ENCODE results near the gene AGPS.

Gene AGPS

DNA sequence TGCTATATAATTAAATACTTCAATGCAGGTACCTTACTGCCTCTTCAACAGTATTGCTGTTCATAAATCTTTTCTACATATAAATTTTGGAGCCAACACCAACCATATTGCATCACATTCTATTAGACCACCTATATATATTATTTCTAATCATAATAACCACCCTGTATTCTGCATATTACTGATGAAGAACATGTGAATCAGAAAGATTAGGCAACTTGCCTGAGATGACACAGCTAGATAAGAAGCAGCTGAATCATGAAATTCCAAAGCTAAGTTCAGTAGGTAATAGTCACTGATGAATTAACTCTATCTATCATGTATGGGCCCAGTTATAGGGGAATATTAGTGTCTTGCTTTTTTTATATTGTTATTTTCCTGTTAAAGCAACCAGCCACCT, 161.8 kb downstream of the AGPS start:
- no peak for FAIRE-seq

DNA sequence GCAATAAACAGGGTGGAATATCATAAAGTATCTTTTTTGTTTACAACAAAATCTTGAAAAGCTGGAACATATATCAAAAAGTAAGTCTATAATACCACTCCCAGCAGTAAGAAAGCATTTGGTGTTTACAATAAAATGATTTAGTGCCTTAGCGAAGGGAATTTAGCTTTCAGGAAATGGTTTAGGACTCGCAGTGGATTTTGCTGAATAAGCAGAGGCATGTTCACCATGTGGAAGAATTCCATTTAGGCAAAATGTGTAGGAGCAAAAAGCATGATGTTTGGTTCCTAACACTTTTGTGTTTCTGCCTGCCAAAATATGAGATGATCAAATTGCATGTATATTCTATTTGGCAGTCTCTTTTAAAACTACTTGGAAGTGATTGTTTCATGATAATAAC, 163.6 kb downstream of the AGPS start:
- FAIRE-seq, result no peak

DNA sequence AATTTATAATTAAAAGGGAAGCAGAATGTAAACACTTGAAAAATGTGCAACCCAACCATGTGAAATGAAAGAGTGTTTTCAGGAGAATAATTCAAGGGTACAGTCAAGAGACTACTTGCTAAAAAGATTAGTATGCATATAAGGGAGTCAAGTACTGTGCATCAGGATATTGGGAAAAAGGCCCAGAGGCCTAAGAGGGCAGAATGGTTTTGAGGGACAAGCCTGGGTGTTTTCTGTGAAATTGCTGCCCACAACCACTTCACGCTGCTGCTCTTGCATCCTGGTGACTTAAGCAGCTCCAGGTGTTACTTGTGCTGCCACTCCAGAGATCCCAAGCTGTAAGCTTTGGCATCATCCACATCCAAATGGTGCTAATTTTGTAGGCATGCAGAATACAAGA, 165.2 kb downstream of the AGPS start:
- no peak for FAIRE-seq

DNA sequence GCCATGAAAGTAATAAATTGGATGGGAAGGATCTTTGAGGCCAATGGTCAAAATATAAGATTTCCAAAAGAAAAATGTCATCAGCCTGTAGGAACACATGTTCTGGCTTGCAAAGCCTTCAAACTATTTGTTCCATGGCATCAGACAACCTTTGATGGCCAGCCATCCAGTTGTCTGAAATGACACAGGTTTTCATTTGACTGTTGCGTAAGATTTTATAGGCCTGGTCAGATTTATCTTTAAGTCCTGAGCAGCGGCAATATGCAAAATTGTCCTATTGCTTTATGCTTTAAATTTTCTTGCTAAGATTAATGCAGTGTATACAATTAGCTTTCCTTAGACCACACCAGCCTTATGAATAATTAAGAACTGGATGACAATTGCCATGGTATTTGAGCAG, 167.1 kb downstream of the AGPS start:
- FAIRE-seq, result no peak

DNA sequence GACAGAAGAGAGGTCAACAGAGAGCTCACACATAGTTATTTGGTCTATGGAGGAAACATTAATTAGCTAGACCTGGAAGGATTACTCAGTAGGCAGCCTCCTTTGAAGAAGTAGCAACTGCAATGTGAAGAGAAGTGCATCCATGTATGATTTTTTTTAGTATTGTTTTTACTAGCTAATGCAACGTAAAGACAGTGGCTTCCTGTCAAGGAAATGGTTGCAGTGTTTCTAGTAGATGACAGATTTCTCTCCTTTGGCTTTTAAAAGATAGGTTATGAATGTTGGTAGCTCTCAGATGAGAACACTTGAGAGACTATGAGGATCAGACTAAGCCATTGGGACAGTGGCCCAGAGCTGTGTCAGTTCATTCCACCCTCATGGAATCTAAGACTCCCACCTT, 175.8 kb downstream of the AGPS start:
- no peak for FAIRE-seq

DNA sequence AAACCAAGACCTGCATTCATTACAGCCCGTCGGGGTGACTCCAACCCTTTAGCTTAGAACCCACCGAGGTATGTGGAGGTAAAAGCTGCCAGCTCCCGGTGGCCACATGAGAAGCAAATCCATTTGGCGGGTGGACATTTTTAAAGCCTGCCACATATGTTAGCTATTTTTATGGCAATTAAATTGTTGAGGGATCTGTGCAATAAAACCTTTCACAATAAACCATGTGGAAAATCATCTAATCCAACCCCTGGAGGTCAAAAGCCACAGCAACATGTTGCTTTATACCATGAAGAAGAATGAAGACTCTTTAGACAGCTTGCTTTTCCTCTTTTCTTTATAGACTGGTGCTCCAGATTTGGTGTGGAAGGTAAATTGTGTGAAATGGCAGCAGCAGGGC, 176.3 kb downstream of the AGPS start:
- FAIRE-seq, result no peak

DNA sequence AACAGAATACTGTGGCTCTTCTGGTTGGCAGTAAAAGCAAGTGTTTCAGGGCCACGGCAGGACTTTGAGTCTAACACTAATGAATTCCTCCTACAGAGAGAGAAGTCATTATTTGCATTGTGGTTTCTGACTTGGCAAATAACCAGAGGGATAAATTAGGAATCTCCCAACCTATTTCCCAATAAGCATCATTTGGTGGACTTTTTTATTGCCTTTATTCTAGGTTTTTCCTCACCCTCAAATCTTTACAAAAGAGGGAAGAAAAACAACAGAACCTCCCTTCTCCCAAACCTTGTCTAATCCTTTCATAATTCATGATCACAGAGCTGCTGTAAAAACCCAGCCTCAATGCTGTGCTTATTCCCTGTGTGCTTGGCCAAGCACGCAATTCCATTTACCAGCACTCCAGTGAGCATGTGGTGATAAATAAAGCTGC, 179.7 kb downstream of the AGPS start:
- no peak for FAIRE-seq

DNA sequence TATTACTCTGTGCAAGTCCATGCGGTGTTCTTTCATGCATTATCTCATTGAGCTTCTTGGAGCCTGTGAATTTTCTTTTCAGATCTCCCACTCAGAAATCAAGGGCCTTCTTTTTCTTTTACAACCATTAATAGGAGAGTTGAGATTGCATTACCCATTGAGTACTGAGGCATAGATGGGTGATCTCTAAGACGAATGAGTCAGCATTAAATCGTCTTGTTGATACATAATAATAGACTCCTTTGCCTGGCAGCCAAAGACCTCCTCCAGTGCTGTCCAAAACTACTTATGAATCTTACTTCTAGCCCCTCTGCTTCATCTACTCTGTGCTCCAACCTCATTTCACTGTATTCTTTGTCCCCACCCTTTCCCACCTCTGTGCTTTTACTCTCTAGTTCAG, 180.5 kb downstream of the AGPS start:
- FAIRE-seq, result no peak

DNA sequence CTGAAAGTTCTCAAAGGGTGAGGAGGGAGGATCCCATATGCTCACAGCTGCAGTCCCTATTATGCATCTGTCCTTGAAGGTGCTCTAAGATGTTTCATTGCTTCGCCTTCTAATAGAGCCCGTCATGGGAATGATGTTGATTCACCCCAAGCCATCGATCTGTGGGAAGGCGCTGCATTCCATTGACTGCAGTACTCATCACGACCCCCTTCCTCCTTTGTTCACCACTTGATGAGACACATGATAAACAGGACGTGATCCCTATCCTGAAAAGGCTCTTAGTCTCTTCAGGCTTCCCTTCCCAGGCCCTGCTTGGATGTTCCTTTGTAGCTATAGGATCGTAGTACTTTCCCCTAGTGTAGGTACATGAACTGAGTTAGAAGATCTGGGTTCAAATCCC, 181.8 kb downstream of the AGPS start:
- no peak for FAIRE-seq

DNA sequence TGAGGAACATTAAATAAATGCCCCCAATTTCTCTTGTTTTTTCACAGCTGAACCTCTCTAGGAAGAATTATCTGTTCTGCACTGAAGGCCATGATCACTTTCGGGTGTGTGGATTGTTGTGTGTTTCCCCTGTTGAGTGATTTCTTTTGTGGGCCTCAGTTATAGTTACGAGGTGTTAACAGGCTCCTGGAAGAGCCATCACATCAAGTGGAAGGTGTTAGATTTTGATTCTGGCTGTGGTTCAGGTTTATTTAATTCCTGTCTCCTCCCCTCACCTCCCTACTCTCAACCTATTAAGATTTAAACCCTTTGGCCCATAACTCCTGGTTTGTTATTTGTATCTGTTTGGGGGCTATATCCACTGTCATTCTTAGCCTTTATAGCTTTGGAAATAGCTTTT, 182.8 kb downstream of the AGPS start:
- FAIRE-seq, result no peak

DNA sequence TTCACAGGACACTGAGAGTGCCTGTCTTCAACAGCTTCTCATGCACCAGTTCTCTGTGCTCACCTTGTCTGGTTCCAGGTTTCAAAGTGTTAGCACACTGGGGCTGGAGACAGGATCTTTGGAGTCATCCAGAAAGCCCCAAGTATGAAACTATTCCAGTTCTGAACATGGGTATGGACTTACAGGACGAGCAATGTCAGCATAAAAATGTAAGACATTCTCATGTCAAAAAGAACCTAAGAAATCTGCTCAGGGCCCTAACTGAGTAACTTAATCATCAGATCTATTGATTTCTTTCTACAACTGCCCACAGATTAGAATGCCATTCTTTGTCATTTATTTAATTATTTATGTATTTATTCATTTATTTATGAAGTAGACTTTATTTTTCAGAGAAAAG, 184.5 kb downstream of the AGPS start:
- FAIRE-seq, result no peak

DNA sequence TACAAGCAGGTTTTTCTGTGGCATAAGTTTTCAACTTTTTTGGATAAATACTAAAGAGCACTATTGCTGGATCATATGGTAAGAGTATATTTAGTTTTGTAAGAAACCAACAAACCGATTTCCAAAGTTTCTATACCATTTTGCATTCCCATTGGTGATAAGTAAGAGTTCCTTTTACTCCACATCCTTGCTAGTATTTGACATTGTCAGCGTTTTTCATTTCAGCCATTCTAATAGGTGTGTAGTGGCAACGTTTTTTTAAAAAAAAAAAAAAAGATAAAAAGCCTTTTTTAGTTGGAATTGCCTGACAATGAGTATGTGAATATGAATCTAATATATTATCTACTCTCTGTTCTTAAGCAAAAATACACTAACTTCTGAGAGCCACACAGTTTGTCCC, 185.9 kb downstream of the AGPS start:
- FAIRE-seq, result no peak

DNA sequence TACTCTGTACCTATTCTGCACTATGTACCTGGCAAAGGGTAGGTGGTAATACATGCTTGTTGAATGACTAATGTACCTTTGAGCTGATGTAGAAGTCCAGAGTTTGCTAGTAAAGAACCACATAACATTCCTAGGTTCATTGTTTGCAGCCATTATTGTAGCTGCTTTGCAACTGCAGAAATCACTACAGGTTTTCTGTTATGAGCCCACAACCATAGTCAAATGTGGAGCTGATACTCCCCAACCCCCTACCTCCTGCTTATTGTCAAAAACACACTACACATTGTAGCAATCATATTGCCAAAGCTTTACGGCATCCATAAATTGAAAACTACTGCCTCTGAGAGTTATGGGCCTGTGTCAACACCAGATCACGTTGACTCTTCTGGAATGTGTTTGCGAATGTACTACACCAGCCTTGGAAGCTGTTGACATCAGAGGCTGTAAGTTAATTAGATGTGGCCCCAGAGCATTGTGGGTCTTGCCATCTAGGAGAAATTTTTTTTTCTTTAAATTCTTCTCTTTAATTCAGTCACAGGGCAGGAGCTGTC, 187.0 kb downstream of the AGPS start:
- FAIRE-seq, result no peak

DNA sequence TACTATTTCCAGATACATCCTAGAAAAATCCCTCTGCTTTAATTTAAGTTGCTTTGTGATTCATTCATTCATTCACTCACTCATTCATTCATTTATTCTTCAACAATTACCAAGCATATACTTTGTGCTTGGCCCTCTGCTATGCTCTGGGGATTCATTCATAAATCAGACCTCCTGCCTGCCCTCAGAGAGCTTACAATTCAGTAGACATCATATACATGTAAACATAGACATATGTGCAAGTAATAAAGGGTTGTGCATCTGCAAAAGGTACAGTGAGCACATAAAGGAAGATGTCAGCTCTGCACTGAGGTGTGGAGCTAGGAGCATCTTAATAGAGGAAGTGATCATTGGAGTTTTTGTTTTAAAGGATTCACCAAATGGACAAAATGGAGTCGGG, 189.4 kb downstream of the AGPS start:
- no peak for FAIRE-seq

DNA sequence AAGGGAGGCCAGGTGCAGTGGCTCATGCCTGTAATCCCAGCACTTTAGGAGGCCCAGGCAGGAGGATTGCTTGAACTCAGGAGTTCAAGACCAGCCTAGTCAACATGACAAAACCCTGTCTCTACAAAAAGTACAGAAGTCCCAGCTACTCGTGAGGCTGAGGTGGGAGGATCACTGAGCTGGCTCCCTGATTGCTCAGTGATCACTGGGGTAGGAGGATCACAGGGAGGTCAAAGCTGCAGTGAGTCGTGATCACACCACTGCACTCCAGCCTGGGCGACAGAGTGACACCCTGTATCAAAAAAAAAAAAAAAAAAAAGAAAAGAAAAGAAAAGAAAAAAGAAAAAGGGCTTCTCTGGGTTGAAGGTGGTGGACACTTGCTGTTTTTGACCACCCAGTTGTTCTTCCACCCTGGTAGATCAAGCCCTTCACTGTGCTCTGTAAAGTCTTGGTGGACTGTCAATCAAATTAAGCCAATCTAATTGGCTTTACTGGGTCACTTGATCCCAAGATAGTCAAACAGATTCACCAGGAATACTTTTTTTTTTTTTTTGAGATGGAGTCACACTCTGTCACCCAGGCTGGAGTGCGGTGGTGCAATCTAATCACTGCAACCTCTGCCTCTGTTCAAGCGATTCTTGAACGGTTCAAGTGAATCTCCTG, 191.6 kb downstream of the AGPS start:
- FAIRE-seq, result no peak

DNA sequence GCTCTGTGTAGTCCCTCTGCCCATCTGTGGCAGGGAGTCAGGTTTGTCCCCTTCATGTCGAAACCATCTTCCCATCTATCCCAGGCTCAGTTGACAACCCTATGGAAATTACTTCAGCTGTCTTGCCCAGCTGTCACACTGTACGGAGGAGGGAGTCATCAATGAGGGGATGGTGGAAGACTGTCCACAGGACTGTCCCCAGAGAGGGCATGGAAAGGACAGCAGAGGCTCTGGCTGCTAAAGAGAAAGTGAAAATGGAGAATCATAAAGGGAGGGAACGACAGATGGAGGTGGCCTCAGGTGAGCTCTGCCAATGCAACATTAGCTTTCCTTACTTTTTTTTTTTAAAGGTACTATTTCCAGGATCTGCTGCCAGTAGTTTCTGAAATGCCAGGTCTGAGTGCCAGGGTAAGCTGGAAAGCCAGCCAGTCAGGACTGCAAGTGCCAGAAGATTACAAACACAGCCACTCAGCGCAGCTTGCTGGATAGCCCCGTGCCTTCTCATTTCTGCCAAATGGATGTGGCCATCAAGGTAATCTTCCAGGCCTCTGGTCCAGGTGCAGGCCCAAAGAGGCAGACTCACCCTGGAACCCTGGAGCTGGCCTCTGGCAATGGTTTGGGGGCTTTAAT, 192.8 kb downstream of the AGPS start:
- no peak for FAIRE-seq

DNA sequence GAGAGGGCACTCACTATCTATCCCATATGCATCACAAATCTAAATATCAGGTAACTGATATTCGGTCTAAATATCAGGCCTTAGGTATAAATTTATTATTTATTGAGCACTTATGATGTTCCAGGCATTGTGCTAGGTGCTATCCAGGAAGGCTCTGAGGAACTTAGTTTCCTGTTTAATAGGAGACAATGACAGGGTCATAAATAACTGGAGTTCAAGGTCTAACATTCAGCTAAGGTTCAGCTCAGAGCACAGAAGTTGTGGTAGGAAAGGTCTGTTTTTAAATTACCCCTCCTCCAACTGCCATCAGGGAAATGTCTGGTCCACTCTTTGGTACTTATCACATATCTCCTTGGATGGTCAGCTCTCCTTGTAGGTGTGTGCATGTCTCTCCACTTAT, 193.6 kb downstream of the AGPS start:
- no peak for FAIRE-seq

DNA sequence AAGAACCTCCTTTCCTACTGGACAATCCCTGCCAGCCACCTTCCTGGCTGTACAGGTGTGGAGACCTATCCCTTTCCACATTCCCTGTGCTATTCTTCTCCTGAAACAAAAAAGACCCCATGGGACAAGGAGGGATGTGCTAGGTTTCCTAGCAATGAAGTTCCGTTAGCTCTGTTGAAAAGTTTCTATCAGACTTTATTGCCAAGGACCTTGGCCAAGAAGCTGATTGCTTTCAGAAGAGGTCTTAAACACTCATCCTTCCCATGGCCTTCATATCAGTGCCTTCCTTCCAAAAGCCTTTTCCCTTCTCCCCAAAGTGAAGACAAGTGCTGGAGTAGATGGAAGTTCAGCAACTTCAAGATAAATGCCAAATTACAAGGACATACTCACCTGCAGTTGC, 194.8 kb downstream of the AGPS start:
- FAIRE-seq, result no peak

DNA sequence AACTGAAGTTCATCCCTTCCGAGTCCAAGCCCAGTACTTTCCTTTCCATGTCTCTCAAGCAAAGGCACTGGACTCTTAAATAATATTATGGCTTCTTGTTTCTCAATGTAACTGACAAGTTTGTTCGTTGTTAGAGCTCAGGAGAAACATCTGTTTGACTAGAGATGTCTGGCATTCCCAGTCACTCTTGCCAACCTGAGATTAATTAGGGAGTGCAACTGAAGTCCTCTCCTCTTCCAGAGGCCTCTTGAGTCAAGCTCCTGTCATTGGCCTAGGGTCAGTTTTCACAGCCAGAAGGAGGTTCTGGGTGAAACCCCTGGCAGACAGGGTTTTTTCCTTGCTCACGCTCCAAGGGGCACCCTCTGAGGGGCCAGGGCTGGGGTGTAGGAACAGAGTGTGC, 196.1 kb downstream of the AGPS start:
- no peak for FAIRE-seq

DNA sequence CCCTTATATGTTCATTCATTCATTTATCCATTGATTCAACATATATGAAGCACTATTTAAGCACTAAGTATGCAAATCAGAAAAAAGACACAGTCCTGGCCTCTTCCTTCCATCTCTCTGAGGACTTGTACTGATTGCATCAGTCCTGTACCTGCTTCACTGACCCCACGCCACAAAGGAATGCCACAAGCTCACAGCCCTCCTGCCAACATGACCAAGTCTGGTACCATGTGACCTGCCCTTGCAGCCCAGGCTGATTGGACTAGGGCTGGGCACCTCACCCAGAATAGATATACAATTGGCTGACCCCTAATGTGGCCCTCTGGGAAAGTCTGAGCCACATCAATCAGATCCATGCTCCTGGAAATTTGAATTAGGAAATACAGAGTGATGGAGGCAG, 196.6 kb downstream of the AGPS start:
- FAIRE-seq, result no peak

DNA sequence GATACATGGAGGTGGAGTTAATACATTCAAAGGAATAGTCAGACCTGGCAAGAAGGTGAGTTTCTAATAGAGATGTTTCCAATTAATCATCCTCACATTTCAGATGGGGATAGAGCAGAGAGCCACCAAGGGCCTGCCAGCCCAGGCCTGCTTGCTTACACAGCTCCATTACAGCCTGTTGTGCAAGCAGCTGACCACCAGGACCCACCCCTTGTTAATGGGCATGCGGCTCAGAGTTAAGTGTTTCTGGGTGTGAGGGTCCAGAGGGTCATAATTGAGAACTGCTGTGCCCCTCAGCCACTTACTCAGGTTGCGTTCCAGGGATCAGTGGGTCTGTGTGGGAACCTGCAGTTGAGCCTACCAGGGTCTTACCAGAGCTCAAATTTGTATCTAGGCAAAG, 199.8 kb downstream of the AGPS start:
- FAIRE-seq, result no peak

DNA sequence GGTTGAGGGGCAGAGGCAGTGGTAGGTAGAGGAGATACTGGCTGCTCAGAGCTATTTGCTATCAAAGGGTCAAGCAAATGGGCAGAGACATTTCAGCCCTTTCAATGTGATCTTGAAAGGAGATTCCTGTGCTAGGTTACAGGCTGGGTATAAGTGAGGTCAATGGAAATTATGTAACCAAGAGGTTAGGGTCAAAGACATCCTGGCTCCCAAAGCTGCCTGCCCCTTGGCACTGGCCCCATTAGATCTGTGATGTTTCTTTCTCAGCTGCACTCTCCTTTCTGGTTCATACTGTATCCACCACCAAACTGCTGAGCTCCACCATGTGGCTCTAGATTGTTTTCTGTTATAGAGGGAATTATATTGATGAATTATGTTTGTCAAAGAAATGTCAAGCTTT, 200.4 kb downstream of the AGPS start:
- FAIRE-seq, result no peak

DNA sequence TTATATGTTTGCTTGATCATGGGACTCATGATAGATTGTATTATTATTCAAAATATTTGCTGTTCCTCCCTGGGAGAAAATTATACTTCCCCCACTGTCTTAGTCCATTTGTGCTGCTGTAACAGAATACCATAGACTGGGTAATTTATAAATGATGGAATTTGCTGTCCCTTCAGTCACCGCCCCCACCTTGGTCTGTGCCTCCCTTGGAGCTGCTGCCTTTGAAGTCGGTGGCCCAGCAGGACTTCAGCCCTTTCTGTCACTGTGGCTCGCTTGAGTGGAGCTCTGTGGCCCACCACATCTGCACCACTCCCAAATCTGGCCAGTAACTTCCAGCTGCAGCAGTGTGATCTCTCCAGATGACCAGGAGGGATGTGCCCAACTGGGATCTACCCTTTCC, 200.8 kb downstream of the AGPS start:
- no peak for FAIRE-seq
